IMR-90 (cell line): ENCODE measurements around the gene FICD. TPM values are rescaled to one million over a fixed set of nuclear protein-coding genes. Genes with fewer than 3 reads are reported as not detected.
A peak's percentile ranks its signal among the peaks of the same experiment; 100 is the strongest.

Experiments used
- ATAC-seq: fragments of 200-7000 bp; cut with Tn5 transposase; 2 replicates; pipeline ENCODE4 v1.9.1; 2020; ENCODE audit warnings: low read depth, mild to moderate bottlenecking, moderate library complexity
- Bru-seq: library from RNA; stranded (reverse); fragments of 400-500 nt; gene quantifications from one replicate; lab custom pipeline; 2021; lab: Mats Ljungman, UMichigan
- BruChase-seq, 2 experiments: library from RNA; stranded (reverse); fragments of 400-500 nt; gene quantifications; one replicate each; lab custom pipeline; 2021; lab: Mats Ljungman, UMichigan
- BruUV-seq: library from RNA; stranded (reverse); fragments of 400-500 nt; replicated peaks from 2 replicates; lab custom pipeline; 2021; lab: Mats Ljungman, UMichigan
- CTCF ChIA-PET: fragments of 300-600 bp; formaldehyde crosslinking; extraction: SDS; loops from one replicate; lab custom pipeline; 2021; ENCODE audit warnings: antibody characterized with exemption; lab: Yijun Ruan, JAX
- POLR2A ChIA-PET: fragments of 300-600 bp; sonication (Branson Sonifier 250); formaldehyde crosslinking; loops from one replicate; lab custom pipeline; 2022; ENCODE audit warnings: antibody characterized with exemption; ENCODE audit not compliant: unreplicated experiment; lab: Charles Lee
- DNase-seq: peaks from one replicate; pipeline ENCODE4 v3.0.0; 2013
- H2AFZ ChIP-seq: replicated peaks from 2 replicates; pipeline ENCODE3; 2013; ENCODE audit warnings: low read length, mild to moderate bottlenecking; ENCODE audit not compliant: poor library complexity
- H2AK5ac ChIP-seq: 2 replicates; pipeline ENCODE4 v1.6.1; 2013; ENCODE audit warnings: low read depth, low read length, inconsistent platforms
- H2AK9ac ChIP-seq: replicated peaks from 2 replicates; pipeline ENCODE3; 2013; ENCODE audit warnings: mild to moderate bottlenecking, low read depth, low read length, moderate library complexity; ENCODE audit not compliant: poor library complexity
- H2BK120ac ChIP-seq: 2 replicates; pipeline ENCODE4 v1.6.1; 2013; ENCODE audit warnings: low read depth, low read length, inconsistent platforms
- H2BK15ac ChIP-seq: 3 replicates; pipeline ENCODE4 v1.6.1; 2013; ENCODE audit warnings: low read depth, low read length, inconsistent platforms
- H2BK20ac ChIP-seq: 2 replicates; pipeline ENCODE4 v1.6.1; 2013; ENCODE audit warnings: low read depth, mild to moderate bottlenecking, inconsistent platforms, low read length, moderate library complexity
- H2BK5ac ChIP-seq: 2 replicates; pipeline ENCODE4 v1.6.1; 2013; ENCODE audit warnings: mild to moderate bottlenecking, low read depth, low read length, inconsistent platforms; ENCODE audit not compliant: poor library complexity, severe bottlenecking
- H3K14ac ChIP-seq: replicated peaks from 2 replicates; pipeline ENCODE4 v1.6.1; 2013; ENCODE audit warnings: low read depth, low read length, inconsistent platforms
- H3K18ac ChIP-seq: 2 replicates; pipeline ENCODE4 v1.6.1; 2013; ENCODE audit warnings: low read depth, low read length, control low read depth
- H3K23ac ChIP-seq: 2 replicates; pipeline ENCODE4 v1.6.1; 2013; ENCODE audit warnings: low read depth, low read length, inconsistent platforms
- H3K27ac ChIP-seq: 2 replicates; pipeline ENCODE4 v1.5.1; 2013; ENCODE audit warnings: mild to moderate bottlenecking, control low read depth, low read length; ENCODE audit not compliant: insufficient read depth
- H3K27me3 ChIP-seq: 2 replicates; pipeline ENCODE4 v1.6.1; 2013; ENCODE audit warnings: low read length; ENCODE audit not compliant: control insufficient read depth, insufficient read depth
- H3K36me3 ChIP-seq: 2 replicates; pipeline ENCODE4 v1.6.1; 2013; ENCODE audit warnings: low read length, mixed read lengths; ENCODE audit not compliant: control insufficient read depth, insufficient read depth
- H3K4ac ChIP-seq: 2 replicates; pipeline ENCODE4 v1.6.1; 2013; ENCODE audit warnings: low read depth, low read length, inconsistent platforms
- H3K4me1 ChIP-seq: 2 replicates; pipeline ENCODE4 v1.6.1; 2013; ENCODE audit warnings: low read length, mixed read lengths; ENCODE audit not compliant: control insufficient read depth, insufficient read depth
- H3K4me2 ChIP-seq: 2 replicates; pipeline ENCODE4 v1.6.1; 2013; ENCODE audit warnings: low read depth, mild to moderate bottlenecking, control low read depth, low read length, moderate library complexity
- H3K4me3 ChIP-seq: 2 replicates; pipeline ENCODE4 v1.5.1; 2013; ENCODE audit warnings: low read depth, mild to moderate bottlenecking, control low read depth, low read length, moderate library complexity; ENCODE audit not compliant: insufficient read depth
- H3K56ac ChIP-seq: 2 replicates; pipeline ENCODE4 v1.6.1; 2013; ENCODE audit warnings: low read length, inconsistent platforms; ENCODE audit not compliant: insufficient read depth; ENCODE audit errors: extremely low read depth
- H3K79me1 ChIP-seq, 2 experiments: 2 replicates each; pipeline ENCODE4 v1.6.1; 2013; ENCODE audit warnings: low read length in 2 of 2, inconsistent platforms in 1 of 2, low read depth in 1 of 2
- H3K9ac ChIP-seq: 2 replicates; pipeline ENCODE4 v1.6.1; 2013; ENCODE audit warnings: low read depth, low read length, control low read depth
- H3K9me1 ChIP-seq: 2 replicates; pipeline ENCODE4 v1.6.1; 2013; ENCODE audit warnings: low read length, inconsistent platforms; ENCODE audit not compliant: insufficient read depth
- H3K9me3 ChIP-seq: 2 replicates; pipeline ENCODE4 v1.6.1; 2013; ENCODE audit warnings: low read length; ENCODE audit not compliant: control insufficient read depth, insufficient read depth
- H4K20me1 ChIP-seq: 2 replicates; pipeline ENCODE4 v1.6.1; 2013; ENCODE audit warnings: low read length, inconsistent platforms; ENCODE audit not compliant: insufficient read depth
- H4K5ac ChIP-seq: 2 replicates; pipeline ENCODE4 v1.6.1; 2013; ENCODE audit warnings: mild to moderate bottlenecking, low read depth, low read length, control low read depth
- H4K8ac ChIP-seq, 2 experiments: 2 replicates each; pipeline ENCODE4 v1.6.1; 2013; ENCODE audit warnings: low read depth in 2 of 2, low read length in 2 of 2, control low read depth in 1 of 2, inconsistent platforms in 1 of 2
- H4K91ac ChIP-seq: 2 replicates; pipeline ENCODE4 v1.6.1; 2013; ENCODE audit warnings: low read depth, low read length, inconsistent platforms; ENCODE audit not compliant: insufficient read depth
- BHLHE40 ChIP-seq: fragments of 150-350 bp; IDR thresholded peaks from 2 replicates; pipeline ENCODE4 v1.6.1; 2016; ENCODE audit warnings: mild to moderate bottlenecking, low read depth, low read length
- CEBPB ChIP-seq: IDR thresholded peaks from 2 replicates; pipeline ENCODE4 v1.6.1; 2012; ENCODE audit warnings: low read depth, low read length, improper control_type of control experiment
- FOS ChIP-seq: fragments of 150-350 bp; IDR thresholded peaks from 2 replicates; pipeline ENCODE4 v1.6.1; 2016; ENCODE audit warnings: low read depth, low read length
- MAFK ChIP-seq: IDR thresholded peaks from 2 replicates; pipeline ENCODE4 v1.6.1; 2012; ENCODE audit warnings: low read depth, low read length, improper control_type of control experiment
- MAZ ChIP-seq: IDR thresholded peaks from 2 replicates; pipeline ENCODE4 v1.6.1; 2012; ENCODE audit warnings: low read depth, mild to moderate bottlenecking, low read length, improper control_type of control experiment, moderate library complexity, borderline replicate concordance
- MXI1 ChIP-seq: IDR thresholded peaks from 2 replicates; pipeline ENCODE4 v1.6.1; 2012; ENCODE audit warnings: low read depth, mild to moderate bottlenecking, low read length, moderate library complexity, borderline replicate concordance
- NFE2L2 ChIP-seq: fragments of 150-350 bp; IDR thresholded peaks from 2 replicates; pipeline ENCODE4 v1.6.1; 2016; ENCODE audit warnings: low read depth, mild to moderate bottlenecking, low read length
- POLR2A ChIP-seq: IDR thresholded peaks from 2 replicates; pipeline ENCODE4 v1.6.1; 2012; ENCODE audit warnings: mild to moderate bottlenecking, low read depth, low read length
- RAD21 ChIP-seq: IDR thresholded peaks from 2 replicates; pipeline ENCODE4 v1.6.1; 2012; ENCODE audit warnings: low read length, improper control_type of control experiment
- RCOR1 ChIP-seq: IDR thresholded peaks from 2 replicates; pipeline ENCODE4 v1.6.1; 2012; ENCODE audit warnings: mild to moderate bottlenecking, low read length, improper control_type of control experiment; ENCODE audit not compliant: insufficient replicate concordance
- RFX5 ChIP-seq: IDR thresholded peaks from 2 replicates; pipeline ENCODE4 v1.8.0; 2012; ENCODE audit warnings: low read depth, mild to moderate bottlenecking, low read length, moderate library complexity
- SMC3 ChIP-seq: fragments of 150-350 bp; IDR thresholded peaks from 2 replicates; pipeline ENCODE4 v1.6.1; 2016; ENCODE audit warnings: low read depth, mild to moderate bottlenecking, antibody characterized with exemption, low read length, moderate library complexity
- USF2 ChIP-seq: fragments of 150-350 bp; IDR thresholded peaks from 2 replicates; pipeline ENCODE4 v1.6.1; 2017; ENCODE audit warnings: mild to moderate bottlenecking, antibody characterized with exemption, low read length, low read depth
- WGBS, 2 experiments: methylation state at CpG; one replicate each; pipeline versions ENCODE4 v1.1.5 to v1.1.7; 2013; ENCODE audit warnings: missing lambda C conversion rate in 2 of 2; ENCODE audit not compliant: insufficient read length in 1 of 2; ENCODE audit errors: extremely low coverage in 2 of 2; 5-methylcytosine and 5-hydroxymethylcytosine counted together
- dilution Hi-C: fragments of 300-500 bp; cut with HindIII; formaldehyde crosslinking; loops from one replicate; pipeline ENCODE4 v1.14.3; 2018; ENCODE audit warnings: low sequenced_read_pairs; ENCODE audit not compliant: unreplicated experiment
- in situ Hi-C: fragments of 300-500 bp; cut with MboI; formaldehyde crosslinking; loops from 3 replicates; pipeline ENCODE4 v1.14.3; 2019; ENCODE audit warnings: low sequenced_read_pairs, inconsistent platforms, mixed read lengths
- intact Hi-C: fragments of 100-400 bp; cut with micrococcal nuclease; formaldehyde crosslinking; loops from 2 replicates; pipeline ENCODE4 v1.10.0; 2022
- long read RNA-seq: library from polyadenylated mRNA; unstranded; transcript quantifications from one replicate; pipeline ENCODE4 v2.0.0, GENCODE V29; 2021; ENCODE audit not compliant: unreplicated experiment
- polyA plus RNA-seq, 3 experiments: library from polyadenylated mRNA; depleted of rRNA; stranded (reverse); fragments of >200 nt; gene quantifications; 2 replicates each; pipeline ENCODE4 v1.2.3, GENCODE V29; 2012; ENCODE audit warnings: low replicate concordance in 1 of 3
- total RNA-seq: library from RNA; depleted of rRNA; stranded (reverse); fragments of >200 nt; gene quantifications from 2 replicates; pipeline ENCODE4 v1.2.3, GENCODE V29; 2012; rRNA removed

FICD gene
- 10.8 and 11.3 TPM in 2 replicates for total RNA-seq
- 4.0 and 4.2 TPM in 2 replicates for polyA plus RNA-seq (2012; rRNA removed)
- 3.3 and 5.3 TPM in 2 replicates for polyA plus RNA-seq (2012; cell fraction: cytosol; rRNA removed)
- polyA plus RNA-seq (2012; cell fraction: nucleus; rRNA removed; ENCODE audit: low replicate concordance), result 1.4 and 2.6 TPM in 2 replicates
- percentile 45 among the genes with signal in this experiment for Bru-seq, nascent RNA
- BruChase-seq, experiment 1, labeled RNA remaining after a 6-hour chase, result percentile 51 among the genes with signal in this experiment
- percentile 57 among the genes with signal in this experiment for BruChase-seq, experiment 2, labeled RNA remaining after a 2-hour chase
- long read RNA-seq, transcript FICD-204 (3 exons, 3,347 nt), result major isoform, 20 of 22 reads
- long read RNA-seq, partial matches to known transcripts, result 1 of 22 reads
- long read RNA-seq, other reads (novel, unspliced or antisense), result 1 of 22 reads

GRCh38 chr12:108514973-108515814, at the start of gene FICD:
FICD (plus strand) TSS chr12:108515277; CDS start chr12:108516973, 1,696 bp downstream.
- H4K5ac ChIP-seq, result 0 out of 2 replicates have a peak within 1 kb of the TSS, but pooled peaks have one; percentile 38
- intact Hi-C loops, result loop anchor here (5.0 kb wide), 2 partner anchors 523 to 628 kb away; no protein-coding TSS in a partner anchor
- TF ChIP-seq RCOR1 (no peak), SMC3 (no peak), RAD21 (no peak), FOS (peak; percentile 30; the same call in 1 of the 2 replicates), MAFK (no peak), USF2 (no peak), CEBPB (no peak), POLR2A (peak; percentile 77), NFE2L2 (no peak), MXI1 (peak; percentile 38; the same call in 1 of the 2 replicates), MAZ (peak; percentile 74; the same call in 1 of the 2 replicates), BHLHE40 (no peak), RFX5 (no peak)
- peaks cover 18% of the 10 kb centered on the region; the same call in 1 of the 2 replicates for H3K9me1 ChIP-seq
- no peak within 1 kb of the TSS for H2BK20ac ChIP-seq
- 1% methylated on average over 27 of the region's 67 CpGs; no CpG with 5 or more reads in 1 of the 2 experiments for whole genome bisulfite sequencing, 2 experiments
- H2BK120ac ChIP-seq, result no peak within 1 kb of the TSS
- H2BK5ac ChIP-seq, result no peak within 1 kb of the TSS
- BruUV-seq, result no TSS peak
- peak within 1 kb of the TSS; percentile 78 for H3K9ac ChIP-seq
- peak within 1 kb of the TSS; percentile 70 for H3K23ac ChIP-seq
- ChIA-PET CTCF (interaction anchor here (0.5 kb wide), 1 partner anchor 446 kb away, joined by 4 read pairs; no protein-coding TSS in a partner anchor), POLR2A (no interaction called here)
- no peak within 1 kb of the TSS for H4K91ac ChIP-seq
- H3K9me3 ChIP-seq, result no peaks in the 10 kb centered on the region
- H2BK15ac ChIP-seq, result no peak within 1 kb of the TSS
- H3K27ac ChIP-seq, result peak within 1 kb of the TSS; percentile 41; the same call in 1 of the 2 replicates
- no peaks in the 10 kb centered on the region; the same call in 1 of the 2 replicates for H4K20me1 ChIP-seq
- peak; percentile 96 for DNase-seq
- peaks cover 24% of the 10 kb centered on the region for H3K36me3 ChIP-seq
- H2AFZ ChIP-seq, result peak within 1 kb of the TSS; percentile 96
- H2AK5ac ChIP-seq, result no peak within 1 kb of the TSS; the same call in 1 of the 2 replicates
- H3K14ac ChIP-seq, result peak within 1 kb of the TSS; percentile 52
- no peak within 1 kb of the TSS for H3K18ac ChIP-seq
- peaks cover 15 to 40% of the 10 kb centered on the region in 2 experiments for H3K79me1 ChIP-seq
- peak within 1 kb of the TSS in 1 of 2 experiments; percentile 58; a peak in 1 of 4 replicates for H4K8ac ChIP-seq
- dilution Hi-C loops, result no loop called here
- H2AK9ac ChIP-seq, result peak within 1 kb of the TSS; percentile 51
- peak; percentile 97 for ATAC-seq
- no peaks in the 10 kb centered on the region; the same call in 1 of the 2 replicates for H3K27me3 ChIP-seq
- H3K4me3 ChIP-seq, result peak within 1 kb of the TSS; percentile 74
- in situ Hi-C loops, result loop anchor here (25.0 kb wide), 1 partner anchor 828 kb away; the partner anchor contains the start of gene PWP1
- peaks cover 3% of the 10 kb centered on the region for H3K4me1 ChIP-seq
- peak within 1 kb of the TSS; percentile 43 for H3K4ac ChIP-seq
- H3K4me2 ChIP-seq, result peak within 1 kb of the TSS; percentile 92
- H3K56ac ChIP-seq, result peak within 1 kb of the TSS; percentile 47; the same call in 1 of the 2 replicates
